K562 (cell line): Measurements from ENCODE around the gene AGRP. TPM values are rescaled to one million over a fixed set of nuclear protein-coding genes. Genes with fewer than 3 reads are reported as not detected.

ENCODE experiments used
- DACH1 ChIP-seq: fragments of 450-650 bp; IDR thresholded peaks from 2 replicates; pipeline ENCODE4 v1.6.1; 2018; ENCODE audit not compliant: partially characterized antibody
- ELF1 ChIP-seq: fragments of 200-800 bp; sonication (Bioruptor generic); IDR thresholded peaks from 2 replicates; pipeline ENCODE4 v1.6.1; 2016; ENCODE audit warnings: missing genetic modification characterization, missing compliant biosample characterization
- HBP1 ChIP-seq: fragments of 450-650 bp; formaldehyde crosslinking; IDR thresholded peaks from 2 replicates; pipeline ENCODE4 v1.4.0; 2022; ENCODE audit warnings: missing genetic modification characterization
- PRDM10 ChIP-seq: fragments of 450-650 bp; IDR thresholded peaks from 2 replicates; pipeline ENCODE4 v1.6.1; 2018; ENCODE audit not compliant: partially characterized antibody
- REST ChIP-seq, 2 experiments: fragments of 450-650 bp; formaldehyde crosslinking in 1 of 2; IDR thresholded peaks; 2 replicates each; pipeline versions ENCODE4 v1.4.0 to v1.6.1; 2014 to 2020; ENCODE audit warnings: mild to moderate bottlenecking in 2 of 2, borderline replicate concordance in 1 of 2, low read depth in 1 of 2
- RREB1 ChIP-seq: fragments of 250-450 bp; sonication (Bioruptor Pico); IDR thresholded peaks from 2 replicates; pipeline ENCODE4 v1.4.0; 2020
- polyA plus RNA-seq, 8 experiments: library from polyadenylated mRNA; depleted of rRNA in 4 of 8; stranded (reverse) in 5 of 8; unstranded in 3 of 8; fragments of >200 nt; fragmentation: Nextera tagmentation in 2 of 8; fragmentation: Illumina TruSeq in 1 of 8; extraction: Ambion mirVana in 2 of 8; extraction: Trizol in 1 of 8; gene quantifications; 2 replicates each; pipeline versions ENCODE4 v1.2.1 to v1.2.3, GENCODE V29; 2011 to 2014; ENCODE audit warnings: inconsistent platforms in 1 of 8, missing spikeins in 1 of 8
- total RNA-seq, 7 experiments: library from RNA; depleted of rRNA in 6 of 7; stranded (reverse); fragments of >200 nt in 6 of 7; fragmentation: Illumina TruSeq in 2 of 7; extraction: Trizol in 2 of 7; gene quantifications; 2 replicates each; pipeline versions ENCODE4 v1.2.1 to v1.2.3, GENCODE V29; 2011 to 2021; ENCODE audit warnings: low replicate concordance in 1 of 7

Gene AGRP
- total and polyA plus RNA-seq, 9 of the 15 experiments (the other 6 are each of a cell fraction or from before 2014, with no cell fraction given) = not detected

GRCh38 chr16:67480833-67481560 lies 2.4 kb downstream of the AGRP start, which contains the start of gene ATP6V0D1 (continued):
- TF ChIP-seq RREB1 (CRISPR knock-in tag) = no peak
- peak; percentile 24 for TF ChIP-seq PRDM10
- TF ChIP-seq HBP1 (CRISPR knock-in tag) = peak; percentile 64; the same call in 1 of the 2 replicates
- peak; percentile 100 for TF ChIP-seq ELF1 (tag)
- peak; percentile 91 for TF ChIP-seq DACH1
- peak; percentile 99 for TF ChIP-seq REST (IDR thresholded peaks at IDR 0.05; ENCODE audit: borderline replicate concordance)
- no peak for TF ChIP-seq REST (CRISPR knock-in tag; IDR thresholded peaks at IDR 0.05; ENCODE audit: low read depth)
